NCI-H748 (cell line): ENCODE data around the gene PRKCA.
"Not testable (repeated sequence)": the region's sequence is repeated elsewhere in the genome, so short reads cannot be mapped to it uniquely, and the experiment has no call there.

Source experiments
- DNase-seq: peaks from one replicate; lab custom pipeline; 2025; ENCODE audit not compliant: unreplicated experiment; lab: John Stamatoyannopoulos, UW

PRKCA gene

GRCh38 chr17:66701462-66701861 lies 399.0 kb downstream of the PRKCA start:
- no peak for DNase-seq

- DNase-seq: peak; percentile 32
These were observed 399.9 kb downstream of the PRKCA start for GRCh38 chr17:66702106-66702936.

DNA sequence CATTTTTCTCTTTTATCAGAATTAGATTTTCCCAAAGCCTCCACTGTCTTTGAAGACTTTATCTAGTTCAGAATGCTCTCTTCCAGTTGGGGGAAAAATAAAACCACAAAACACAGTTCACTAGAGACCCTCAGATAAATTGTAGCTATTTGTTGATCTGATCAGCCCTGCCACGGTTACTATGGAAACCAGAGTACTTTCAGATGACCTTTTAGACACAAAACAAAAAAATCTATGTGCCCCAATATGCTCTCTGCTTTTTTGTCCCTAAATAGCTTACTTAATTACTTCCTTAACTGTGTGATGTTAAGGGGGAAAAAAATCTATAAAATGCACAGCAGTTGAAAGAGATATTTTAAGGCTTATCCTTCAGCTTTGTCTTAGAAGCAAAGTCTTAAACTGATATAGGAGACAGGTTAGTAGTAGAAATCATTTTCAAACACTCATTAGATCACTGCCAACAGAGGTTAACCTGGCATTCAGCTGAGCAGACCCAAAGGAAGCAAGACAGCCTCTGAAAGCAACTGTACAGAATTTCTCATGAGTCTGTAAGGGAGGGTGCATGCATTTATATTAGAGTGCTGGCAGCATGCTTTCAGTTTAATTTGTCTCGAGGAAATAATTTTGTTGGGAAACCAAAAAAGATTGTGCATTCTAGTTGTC lies 402.6 kb downstream of the PRKCA start:
- DNase-seq: peak; percentile 22

- no peak for DNase-seq
These were observed 404.5 kb downstream of the PRKCA start for GRCh38 chr17:66706851-66707450.

DNA sequence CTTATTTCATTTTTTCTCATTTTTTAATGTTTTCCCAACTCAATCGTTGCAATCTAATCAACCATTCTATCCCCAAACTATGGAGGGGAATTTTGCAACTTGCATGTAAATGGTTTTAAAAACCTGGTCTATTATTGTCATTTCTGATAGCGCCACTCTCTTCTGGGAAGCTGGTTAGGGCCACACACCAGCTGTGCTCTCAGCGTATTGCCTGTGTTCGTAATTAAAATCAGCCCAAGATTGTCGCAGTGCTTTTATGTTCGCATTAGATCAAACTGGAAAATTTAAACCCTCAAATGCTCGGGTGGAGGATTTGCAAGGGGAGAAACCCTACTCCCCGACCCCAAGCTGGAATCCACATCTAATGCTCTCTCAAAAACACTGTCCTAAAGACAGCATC lies 409.0 kb downstream of the PRKCA start:
- peak; percentile 40 for DNase-seq

DNA sequence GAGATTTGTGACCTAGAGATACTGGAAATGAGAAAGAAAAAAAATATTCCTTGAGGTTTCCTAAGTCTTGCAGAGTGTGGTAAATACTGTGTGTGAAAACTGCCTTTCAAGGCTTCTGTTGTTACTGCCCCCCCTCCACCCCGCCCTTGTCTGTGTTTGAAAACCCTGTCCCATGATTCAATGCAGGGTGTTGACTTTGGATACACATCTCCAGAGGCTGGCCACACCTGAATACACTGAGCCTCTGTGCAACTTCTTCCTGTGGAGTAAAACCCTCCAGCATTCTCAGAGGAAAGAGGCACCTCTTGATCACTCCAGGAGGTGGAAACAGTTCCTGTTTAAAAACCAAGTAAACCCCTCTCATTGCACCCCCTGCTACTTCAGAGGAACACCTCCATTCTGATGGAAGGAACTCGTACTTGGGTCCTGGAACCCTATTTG lies 409.5 kb downstream of the PRKCA start:
- peak; percentile 86 for DNase-seq

GRCh38 chr17:66712453-66712852 lies 410.0 kb downstream of the PRKCA start:
- DNase-seq: no peak

GRCh38 chr17:66713021-66713532 lies 410.7 kb downstream of the PRKCA start:
- not testable (repeated sequence) for DNase-seq

GRCh38 chr17:66713533-66714042 lies 411.2 kb downstream of the PRKCA start:
- DNase-seq: no peak

DNA sequence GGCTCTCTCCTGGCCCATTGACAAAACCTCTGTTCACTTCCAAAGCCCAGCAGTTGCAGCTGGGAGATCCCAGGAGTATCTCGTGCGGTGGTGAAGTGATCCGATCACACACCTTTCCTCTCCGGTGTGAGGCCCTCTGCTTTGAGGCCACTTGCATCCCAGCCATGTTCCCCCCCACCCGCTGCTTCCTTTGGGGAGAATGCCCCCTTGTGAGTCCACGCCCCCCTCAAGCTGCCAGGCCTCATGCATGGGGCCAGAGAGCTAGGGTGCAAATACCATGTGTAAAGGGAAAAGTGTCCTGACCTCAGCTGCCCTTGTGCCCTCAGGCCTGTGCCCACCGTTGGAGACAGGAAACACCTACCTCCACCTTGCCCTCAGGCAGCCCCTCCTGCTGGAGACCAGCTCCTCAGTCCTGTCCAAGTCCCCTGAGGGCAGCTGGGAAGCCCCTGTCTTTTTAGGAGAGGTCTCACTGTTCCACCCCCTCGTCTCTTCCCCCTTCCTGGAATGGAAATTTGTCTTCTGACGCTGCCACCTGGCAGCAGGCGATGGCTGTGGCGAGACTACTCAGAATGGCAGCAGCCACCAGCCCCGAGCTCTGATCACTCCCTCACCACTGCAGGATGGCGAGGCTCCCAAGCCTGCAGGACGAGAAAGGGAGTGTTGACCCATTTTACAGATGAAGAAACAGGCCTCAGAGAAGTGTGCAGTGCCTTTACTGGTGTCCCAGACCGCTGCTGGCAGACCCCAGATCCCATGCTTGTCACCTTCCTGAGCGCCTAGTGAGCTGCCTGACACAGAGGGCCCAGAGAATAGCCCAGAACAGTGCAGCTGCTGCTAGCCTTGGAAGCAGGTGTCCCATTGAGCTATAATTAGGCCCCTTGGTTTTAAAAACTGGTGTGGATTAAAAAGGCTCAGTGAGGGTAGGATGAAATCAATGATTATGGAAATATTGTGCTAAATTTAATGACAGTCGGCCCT lies 411.9 kb downstream of the PRKCA start:
- peak; percentile 30 for DNase-seq

- DNase-seq: no peak
These were observed 412.8 kb downstream of the PRKCA start for GRCh38 chr17:66715076-66715675.

GRCh38 chr17:66715745-66716156 lies 413.3 kb downstream of the PRKCA start:
- peak; percentile 86 for DNase-seq

- peak; percentile 97 for DNase-seq
These were observed 414.0 kb downstream of the PRKCA start for GRCh38 chr17:66716236-66717026.

GRCh38 chr17:66717641-66718058 lies 415.2 kb downstream of the PRKCA start:
- DNase-seq: no peak

GRCh38 chr17:66720027-66720426 lies 417.6 kb downstream of the PRKCA start:
- DNase-seq: no peak

DNA sequence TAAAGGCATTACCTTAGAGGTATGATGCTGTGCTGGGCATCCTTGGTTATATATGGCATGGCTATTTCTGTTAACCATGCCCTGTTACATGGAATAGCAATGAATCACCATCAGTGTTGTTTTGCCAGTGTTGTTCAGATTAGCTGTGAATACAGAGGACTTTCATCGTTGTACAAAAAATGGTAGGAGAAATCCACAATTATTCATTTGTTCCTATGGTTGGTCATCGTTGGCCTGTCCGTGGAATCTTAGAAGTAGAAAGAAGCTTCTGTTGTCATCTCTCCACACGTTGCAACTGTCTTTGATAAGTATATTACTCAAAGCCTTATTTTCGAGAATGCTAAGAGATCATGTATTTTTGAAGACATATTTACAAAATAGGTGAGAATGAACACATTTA lies 418.2 kb downstream of the PRKCA start:
- DNase-seq: no peak

- DNase-seq: no peak
These were observed 419.9 kb downstream of the PRKCA start for GRCh38 chr17:66722341-66722740.

DNA sequence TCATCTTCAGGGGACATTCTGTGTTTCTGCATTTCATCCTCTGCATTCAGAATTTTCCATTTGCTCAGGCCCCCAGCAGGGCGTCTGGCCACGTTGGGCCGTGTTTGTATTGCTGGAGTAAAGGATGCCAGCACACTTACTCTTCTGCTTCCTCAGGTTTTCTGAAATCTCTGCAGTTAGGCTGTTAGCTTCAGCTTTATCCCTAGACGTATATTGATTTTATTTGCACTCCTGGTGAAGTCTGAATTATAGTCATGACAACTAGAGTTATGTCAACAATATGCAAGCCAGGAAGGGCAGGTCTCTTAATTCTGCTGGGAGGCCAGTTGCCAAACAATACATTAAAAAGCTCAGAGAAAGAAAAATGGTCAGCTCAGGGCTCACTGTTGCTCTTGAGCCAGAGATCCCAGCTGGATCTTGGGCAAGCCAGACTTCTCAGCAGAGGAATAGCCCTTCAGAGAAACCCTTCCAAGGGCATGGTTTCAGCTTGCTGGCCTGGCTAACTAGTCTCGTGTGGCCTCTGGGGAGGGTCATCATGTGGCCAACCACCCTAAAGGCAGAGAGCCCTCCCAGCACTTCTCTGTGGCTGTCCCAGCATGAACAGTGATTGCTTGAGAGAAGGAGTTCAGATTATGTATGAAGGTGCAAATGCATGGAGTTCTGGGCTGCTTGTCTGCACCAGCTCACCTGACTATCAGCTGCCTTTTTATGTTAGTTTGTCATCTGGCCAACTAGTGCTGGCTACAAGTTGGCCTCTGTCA lies 422.3 kb downstream of the PRKCA start:
- DNase-seq: peak; percentile 85
